Measurements from ENCODE around the gene GPATCH8.
"Not testable (repeated sequence)": the region's sequence is repeated elsewhere in the genome, so short reads cannot be mapped to it uniquely, and the experiment has no call there.

GPATCH8 gene

DNA sequence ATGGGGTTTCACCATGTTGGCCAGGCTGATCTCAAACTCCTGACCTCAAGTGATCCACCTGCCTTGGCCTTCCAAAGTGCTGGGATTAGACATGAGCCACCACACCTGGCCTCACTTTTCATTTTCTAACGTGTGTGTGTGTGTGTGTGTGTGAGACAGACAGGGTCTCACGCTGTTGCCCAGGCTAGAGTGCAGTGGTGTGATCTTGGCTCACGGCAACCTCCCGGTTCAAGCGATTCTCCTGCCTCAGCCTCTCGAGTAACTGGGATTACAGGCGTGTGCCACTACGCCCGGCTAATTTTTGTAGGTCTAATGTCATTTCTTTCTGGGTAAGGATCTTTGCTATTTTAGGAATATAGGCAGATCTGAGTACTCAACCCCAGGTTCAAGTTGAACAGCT is 109.1 kb downstream of the GPATCH8 start:
- DNase-seq: not testable (repeated sequence)

GRCh38 chr17:44390250-44390870 is 112.8 kb downstream of the GPATCH8 start:
- no peak for DNase-seq

DNA sequence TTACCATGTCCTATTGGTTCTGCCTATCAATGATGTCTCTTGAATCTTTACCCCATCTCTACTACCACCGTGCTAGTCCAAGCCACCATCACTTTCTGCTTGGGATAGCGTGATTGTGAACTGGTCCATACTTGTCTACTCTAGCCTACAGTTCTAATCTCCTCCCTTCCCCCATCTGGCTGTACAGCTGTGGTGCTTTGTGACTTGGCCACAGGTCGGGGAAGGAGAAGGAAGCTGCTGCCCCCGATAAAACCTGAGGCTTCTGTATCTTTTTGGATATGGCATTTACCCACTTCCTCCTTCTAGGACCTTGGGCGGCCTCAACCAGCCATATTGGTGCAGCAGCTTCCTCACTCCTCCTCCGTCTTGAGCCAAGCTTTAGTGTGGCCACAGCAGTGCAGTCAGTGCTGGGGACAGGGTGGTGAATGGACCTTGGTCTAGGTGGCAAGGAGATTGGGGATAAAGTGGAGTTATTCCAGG is 113.4 kb downstream of the GPATCH8 start:
- DNase-seq: no peak

DNA sequence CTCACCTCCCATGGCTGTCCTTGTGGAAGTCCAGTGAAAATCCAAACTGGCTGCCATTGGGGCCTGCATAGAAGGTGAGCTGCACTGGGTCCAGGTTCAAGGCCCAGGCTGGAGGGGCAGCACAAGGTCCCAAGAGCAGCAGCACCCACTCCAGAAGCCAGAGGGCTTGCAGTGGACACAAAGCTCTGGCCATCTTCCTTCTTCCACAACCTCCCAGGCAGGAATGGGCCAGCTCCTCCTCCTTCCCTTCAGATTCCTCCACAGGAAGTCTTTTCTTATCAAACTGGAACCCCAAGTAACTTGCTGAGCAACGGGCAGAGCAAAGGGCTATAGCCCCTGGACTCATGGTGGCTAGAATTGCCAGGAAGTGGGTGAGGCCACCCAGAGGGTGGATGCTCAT is 113.9 kb downstream of the GPATCH8 start, which contains the start of gene ITGA2B:
Gene ITGA2B, minus strand, starts transcription at position 369 of the 400 bp plus-strand sequence. Its CDS starts 176 bp downstream, at position 193.
- DNase-seq: no peak

GRCh38 chr17:44387804-44388203 is 115.4 kb downstream of the GPATCH8 start:
- DNase-seq: no peak

- peak; percentile 14 for DNase-seq
These were observed 117.1 kb downstream of the GPATCH8 start for GRCh38 chr17:44386182-44386525.

DNA sequence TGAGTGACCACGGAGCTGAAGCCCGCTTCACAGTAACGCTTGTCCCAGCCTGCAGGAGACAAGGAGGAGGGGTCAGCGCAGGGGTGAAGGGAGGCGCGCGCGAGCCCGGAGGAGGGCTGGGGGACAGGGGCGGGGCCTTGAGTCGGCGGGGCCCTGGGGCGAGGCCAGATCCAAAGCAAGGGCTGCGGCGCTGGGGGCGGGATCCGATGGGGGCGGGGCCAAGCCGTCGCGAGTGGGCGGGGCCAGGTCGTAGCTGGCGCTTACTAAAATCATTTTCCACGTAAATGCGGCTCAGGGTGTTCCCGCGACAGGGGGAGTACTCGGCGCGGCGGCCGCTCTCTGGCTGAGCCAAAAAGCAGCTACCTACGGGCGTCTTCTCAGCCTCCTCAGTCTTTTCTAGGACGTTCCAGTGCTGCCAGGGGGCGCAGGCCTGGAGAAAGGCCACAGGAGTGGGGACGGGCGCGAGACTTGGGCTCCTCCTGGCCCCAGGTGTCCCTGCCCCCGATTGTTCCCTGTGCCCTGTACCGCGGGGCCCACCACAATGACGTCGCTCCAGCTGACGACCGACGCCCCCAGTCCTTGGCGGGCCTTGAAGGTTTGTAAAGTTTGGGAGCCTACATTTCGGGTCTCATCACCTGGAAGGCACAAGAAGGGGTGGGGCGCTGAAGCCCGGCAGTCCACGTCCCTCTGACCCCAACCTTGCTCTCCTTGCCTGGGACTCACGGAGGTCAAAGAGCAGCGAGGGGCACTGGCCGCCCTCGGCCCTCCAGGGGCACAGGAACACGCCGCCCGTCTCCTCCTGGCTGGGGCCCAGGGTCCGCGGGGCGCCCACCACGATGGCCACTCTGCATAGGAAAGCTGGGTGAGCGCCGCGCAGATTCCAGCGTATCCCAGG is 117.7 kb downstream of the GPATCH8 start:
- peak; percentile 76 for DNase-seq

- DNase-seq: no peak
These were observed 118.4 kb downstream of the GPATCH8 start for GRCh38 chr17:44384823-44385286.

DNA sequence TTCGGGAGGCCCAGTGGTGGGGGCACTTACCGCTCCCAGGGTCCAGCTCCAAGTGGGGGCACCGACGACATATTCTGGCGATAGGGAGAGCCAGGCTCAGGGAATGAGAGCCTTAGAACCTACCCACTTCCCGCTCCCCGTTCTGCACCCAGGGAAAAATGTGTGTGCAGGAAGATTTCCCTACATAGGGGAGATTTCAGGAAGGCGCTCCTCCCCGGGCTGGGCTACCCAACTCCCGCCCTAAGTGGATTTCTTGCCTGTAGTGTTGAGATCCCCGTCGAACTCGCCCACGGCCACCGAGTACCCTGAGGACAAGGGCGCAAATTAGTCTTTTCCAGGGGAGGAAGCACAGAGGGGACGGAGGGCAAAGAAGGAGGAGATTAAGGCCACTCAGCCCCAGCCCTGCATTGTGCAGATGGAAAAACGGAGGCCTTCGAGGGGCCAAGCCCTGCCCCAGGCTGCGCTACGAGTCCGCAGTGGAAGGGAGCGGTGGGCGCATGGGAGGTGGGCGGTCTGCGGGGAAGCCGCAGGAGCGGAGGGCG is 118.9 kb downstream of the GPATCH8 start:
- no peak for DNase-seq

DNA sequence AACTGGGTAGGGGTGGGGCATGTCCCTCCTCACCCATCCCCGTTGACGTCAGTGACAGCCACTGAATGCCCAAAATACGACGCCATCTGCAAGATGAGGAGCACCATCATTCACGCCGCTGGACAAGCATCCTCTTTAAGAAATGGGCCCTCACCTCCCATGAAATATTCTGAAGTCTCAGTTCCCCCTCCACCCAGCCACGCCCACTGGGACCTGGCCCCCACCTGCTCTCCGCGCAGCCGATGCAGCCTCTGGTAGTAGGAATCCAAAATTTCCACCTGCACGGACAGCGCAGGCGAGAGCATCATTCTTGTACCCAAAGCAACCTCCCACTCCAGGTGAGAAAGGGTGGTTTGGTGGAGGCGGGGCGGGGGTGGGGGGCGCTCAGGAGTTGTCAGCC is 119.3 kb downstream of the GPATCH8 start:
- DNase-seq: no peak

DNA sequence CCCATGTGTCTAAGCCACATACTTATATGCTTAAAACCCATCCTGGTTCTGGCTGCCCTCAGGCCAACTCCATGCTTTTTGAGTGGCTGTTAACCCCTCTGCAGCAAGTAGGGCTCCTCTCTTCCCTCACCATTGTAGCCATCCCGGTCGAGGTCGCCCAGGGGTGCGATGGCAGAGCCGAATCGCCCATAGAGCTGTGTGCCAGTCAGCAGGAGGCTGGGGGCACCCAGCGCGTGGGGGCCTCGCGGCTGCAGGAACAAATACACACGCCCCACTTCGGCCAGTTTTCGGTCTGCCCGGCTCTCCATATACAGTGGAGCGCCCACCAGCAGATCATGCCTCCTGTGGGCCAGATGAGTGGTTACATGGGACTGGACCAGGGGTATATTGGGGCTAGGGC is 119.8 kb downstream of the GPATCH8 start:
- DNase-seq: no peak

DNA sequence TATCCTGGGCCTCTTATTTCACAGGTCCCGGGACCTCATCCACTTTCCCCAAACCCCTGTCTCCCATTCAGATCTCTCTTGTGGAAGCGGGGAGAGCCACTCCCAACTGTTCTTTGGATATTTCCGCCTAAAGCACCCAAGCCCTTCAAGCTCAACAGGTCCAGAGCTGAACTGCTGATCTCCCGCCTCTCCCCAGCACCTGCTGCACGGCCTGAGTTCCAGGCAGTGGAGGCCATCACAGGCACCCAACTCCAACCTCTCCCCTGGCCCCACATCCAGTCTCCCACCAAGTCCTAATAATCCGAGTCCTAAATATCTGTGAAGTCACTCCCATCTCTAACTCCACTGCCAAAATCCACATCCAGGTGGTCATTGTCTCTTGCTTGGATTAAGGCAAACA is 120.3 kb downstream of the GPATCH8 start:
- DNase-seq: no peak

DNA sequence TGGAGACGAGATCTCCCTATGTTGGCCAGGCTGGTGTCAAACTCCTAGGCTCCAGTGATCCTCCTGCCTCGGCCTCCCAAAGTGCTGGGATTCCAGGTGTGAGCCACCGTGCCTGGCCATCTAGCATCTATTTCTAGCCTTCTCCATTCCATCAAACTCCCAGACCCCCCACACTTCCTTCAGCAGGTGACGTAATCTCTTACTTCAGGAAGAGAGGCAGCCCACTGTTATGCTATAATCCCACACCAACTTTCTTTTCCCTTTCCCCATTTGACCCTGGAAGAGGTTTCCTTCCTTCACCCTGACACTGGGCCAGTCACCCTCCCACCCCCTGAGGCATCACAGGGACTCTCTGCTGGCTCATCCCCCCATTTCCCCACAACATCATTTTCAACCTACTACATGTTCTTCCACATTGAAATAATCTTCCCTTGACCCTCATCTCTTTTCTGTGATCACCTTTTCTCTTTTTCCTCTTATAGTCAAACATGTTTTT is 121.3 kb downstream of the GPATCH8 start:
- no peak for DNase-seq

DNA sequence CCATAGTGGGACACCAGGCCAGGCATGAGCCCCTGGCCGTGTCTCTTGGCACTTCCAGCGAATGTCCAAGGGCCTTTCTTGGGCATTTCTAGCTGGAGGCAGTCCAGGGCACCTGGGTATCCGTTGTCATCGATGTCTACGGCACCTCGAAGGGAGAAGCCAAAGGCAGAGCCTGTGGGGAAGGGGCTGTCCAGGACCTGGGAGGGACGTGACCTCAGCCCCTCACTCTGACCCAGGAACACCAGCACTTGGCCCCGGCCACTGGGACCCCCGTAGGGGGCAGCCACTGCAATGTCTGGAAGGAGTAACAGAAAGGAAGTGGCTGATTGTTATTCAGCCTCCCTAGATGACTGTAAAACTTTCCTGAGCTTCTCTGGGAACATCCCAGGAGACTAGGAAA is 122.4 kb downstream of the GPATCH8 start:
- DNase-seq: no peak

- no peak for DNase-seq
These were observed 123.3 kb downstream of the GPATCH8 start for GRCh38 chr17:44379887-44380286.

DNA sequence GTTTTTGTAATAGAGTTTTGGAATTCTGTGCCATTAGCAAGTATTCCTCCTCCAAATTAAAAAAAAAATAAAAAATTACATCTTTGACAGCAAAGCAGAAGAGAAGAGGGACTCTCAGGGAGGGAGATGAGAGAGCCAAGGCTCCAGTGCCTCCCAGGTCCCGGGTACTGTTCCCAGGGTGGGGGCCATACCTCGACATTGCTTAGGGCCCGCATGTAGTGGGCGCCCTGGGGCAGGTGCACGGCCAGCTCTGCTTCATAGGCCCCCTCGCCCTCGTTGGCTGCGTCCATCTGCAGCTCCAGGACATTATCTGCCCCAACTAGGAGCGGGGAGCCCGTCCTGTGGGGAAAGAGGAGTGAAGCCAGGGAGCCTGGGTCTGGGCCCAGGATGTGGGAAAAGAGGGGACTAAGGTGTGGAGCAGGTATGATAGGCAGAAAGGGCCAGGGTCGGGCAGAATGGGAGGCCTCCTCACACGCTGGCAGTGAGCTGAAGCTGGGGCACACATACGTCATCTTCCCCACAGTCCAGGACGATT is 125.0 kb downstream of the GPATCH8 start:
- DNase-seq: no peak

DNA sequence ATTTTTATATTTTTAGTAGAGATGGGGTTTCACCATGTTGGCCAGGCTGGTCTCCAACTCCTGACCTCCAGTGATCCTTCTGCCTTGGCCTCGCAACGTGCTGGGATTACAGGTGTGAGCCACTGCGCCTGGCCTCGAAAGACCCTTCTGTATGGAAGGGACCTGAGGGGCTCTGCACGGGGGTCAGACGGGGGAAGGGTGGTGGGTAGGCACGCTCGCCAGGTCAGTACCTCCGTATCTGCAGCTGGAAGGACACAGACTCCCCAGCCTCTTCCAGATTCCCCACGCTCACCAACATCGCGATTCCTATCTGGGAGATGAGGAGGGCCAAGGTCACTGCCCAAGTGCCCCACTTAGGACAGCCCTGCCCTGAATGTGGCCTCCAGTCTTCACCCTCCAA is 126.4 kb downstream of the GPATCH8 start:
- no peak for DNase-seq

DNA sequence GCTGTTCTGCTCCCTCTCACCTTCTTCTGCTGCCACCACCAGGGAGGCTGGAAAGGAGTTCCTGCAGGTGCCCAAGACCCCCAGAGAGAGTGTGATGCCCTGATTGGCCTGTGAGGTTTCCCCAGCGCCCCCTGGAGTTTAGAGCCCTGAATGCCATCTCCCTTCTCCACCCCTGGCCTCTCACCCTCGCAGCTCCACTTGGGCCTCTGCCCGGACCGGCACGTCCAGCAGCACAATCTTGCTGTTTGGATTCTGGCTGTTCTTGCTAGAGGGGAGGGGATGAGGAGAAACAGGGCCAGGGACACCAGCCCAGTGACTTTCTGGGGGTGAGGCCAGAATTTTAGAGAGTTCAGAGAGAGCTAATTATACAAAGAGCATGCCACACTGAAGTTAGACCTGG is 127.1 kb downstream of the GPATCH8 start:
- no peak for DNase-seq

- no peak for DNase-seq
These were observed 127.8 kb downstream of the GPATCH8 start for GRCh38 chr17:44375196-44376017.

GRCh38 chr17:44374306-44375195 is 128.7 kb downstream of the GPATCH8 start:
- DNase-seq: no peak

DNA sequence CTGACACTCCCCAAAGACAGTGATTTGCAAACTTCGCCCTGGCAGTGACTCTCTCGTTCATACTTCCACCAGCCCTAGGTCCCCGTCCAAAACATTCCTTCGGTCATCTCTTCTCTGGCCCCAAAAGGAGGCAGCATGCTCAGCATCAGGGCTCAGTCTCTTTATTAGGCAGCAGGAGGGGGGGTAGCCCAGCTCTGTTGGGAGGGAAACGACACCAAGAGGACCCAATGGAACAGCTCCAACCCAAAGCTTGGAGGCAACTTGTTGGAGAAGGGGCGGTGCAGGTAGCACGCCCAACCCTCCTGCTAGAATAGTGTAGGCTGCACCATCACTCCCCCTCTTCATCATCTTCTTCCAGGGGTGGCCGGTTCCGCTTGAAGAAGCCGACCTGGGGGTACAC is 131.2 kb downstream of the GPATCH8 start:
- DNase-seq: no peak

Measured in NCI-H1105 treated with DMSO at 0.1 percent for 48 hours (cell line).